Activated T-cell treated with anti-CD3 and anti-CD28 coated beads, Interleukin-2, amount 50 U/mL, for 24 hours (primary cell): ENCODE measurements around the gene RASSF3.
A peak's percentile ranks its signal among the peaks of the same experiment; 100 is the strongest.

Experiments used
- DNase-seq: peaks from one replicate; pipeline ENCODE4 v3.0.0-alpha.2; 2020
- H3K27ac Mint-ChIP-seq: 2 replicates; pipeline ENCODE4 v1.8.0; 2020; ENCODE audit warnings: mild to moderate bottlenecking, mixed read lengths
- H3K27me3 Mint-ChIP-seq: 2 replicates; pipeline ENCODE4 v1.8.0; 2020; ENCODE audit warnings: mixed read lengths
- H3K36me3 Mint-ChIP-seq: 2 replicates; pipeline ENCODE4 v1.8.0; 2020; ENCODE audit warnings: low read depth, mixed read lengths
- H3K4me1 Mint-ChIP-seq: 2 replicates; pipeline ENCODE4 v1.8.0; 2020; ENCODE audit warnings: low read depth, mixed read lengths
- H3K4me3 Mint-ChIP-seq: 2 replicates; pipeline ENCODE4 v1.8.0; 2020; ENCODE audit warnings: mild to moderate bottlenecking, moderate library complexity, mixed read lengths
- H3K9me3 Mint-ChIP-seq: 2 replicates; pipeline ENCODE4 v1.8.0; 2020; ENCODE audit warnings: mixed read lengths

Gene RASSF3

GRCh38 chr12:64716839-64717455 is 106.7 kb downstream of the RASSF3 start:
- Mint-ChIP-seq H3K27me3 (no peaks in the 10 kb centered on the region), H3K9me3 (no peaks in the 10 kb centered on the region), H3K36me3 (peaks cover 91% of the 10 kb centered on the region), H3K4me1 (peaks cover 31% of the 10 kb centered on the region), H3K4me3 (no peak overlapping the region), H3K27ac (peak overlapping the region; percentile 13)
- no peak for DNase-seq

GRCh38 chr12:64718649-64719048 is 108.4 kb downstream of the RASSF3 start:
- peaks cover 87% of the 10 kb centered on the region for H3K36me3 Mint-ChIP-seq
- H3K27ac Mint-ChIP-seq: no peak overlapping the region

GRCh38 chr12:64720884-64721283 is 110.6 kb downstream of the RASSF3 start:
- Mint-ChIP-seq H3K27ac (no peak overlapping the region), H3K9me3 (no peaks in the 10 kb centered on the region), H3K4me3 (no peak overlapping the region), H3K4me1 (peaks cover 15% of the 10 kb centered on the region), H3K36me3 (peaks cover 73% of the 10 kb centered on the region), H3K27me3 (no peaks in the 10 kb centered on the region)
- no peak for DNase-seq

More at GRCh38 chr12:64718649-64719048, 108.4 kb downstream of the RASSF3 start:
- Mint-ChIP-seq H3K27me3 (no peaks in the 10 kb centered on the region), H3K9me3 (no peaks in the 10 kb centered on the region), H3K4me3 (no peak overlapping the region), H3K4me1 (peaks cover 27% of the 10 kb centered on the region)
- no peak for DNase-seq

GRCh38 chr12:64722835-64723234 is 112.5 kb downstream of the RASSF3 start:
- no peak overlapping the region for H3K27ac Mint-ChIP-seq
- DNase-seq: no peak
- H3K4me3 Mint-ChIP-seq: no peak overlapping the region
- no peaks in the 10 kb centered on the region for H3K27me3 Mint-ChIP-seq
- peaks cover 67% of the 10 kb centered on the region for H3K36me3 Mint-ChIP-seq
- peaks cover 8% of the 10 kb centered on the region for H3K4me1 Mint-ChIP-seq
- H3K9me3 Mint-ChIP-seq: no peaks in the 10 kb centered on the region

GRCh38 chr12:64723630-64724029 is 113.3 kb downstream of the RASSF3 start:
- no peak for DNase-seq
- H3K9me3 Mint-ChIP-seq: no peaks in the 10 kb centered on the region
- peak overlapping the region; percentile 3 for H3K27ac Mint-ChIP-seq
- H3K27me3 Mint-ChIP-seq: no peaks in the 10 kb centered on the region
- H3K4me3 Mint-ChIP-seq: no peak overlapping the region
- peaks cover 67% of the 10 kb centered on the region for H3K36me3 Mint-ChIP-seq
- H3K4me1 Mint-ChIP-seq: peaks cover 8% of the 10 kb centered on the region

- Mint-ChIP-seq H3K27ac (no peak overlapping the region), H3K4me3 (no peak overlapping the region), H3K4me1 (peaks cover 8% of the 10 kb centered on the region), H3K9me3 (no peaks in the 10 kb centered on the region), H3K27me3 (no peaks in the 10 kb centered on the region), H3K36me3 (peaks cover 68% of the 10 kb centered on the region)
- DNase-seq: no peak
These were observed 114.0 kb downstream of the RASSF3 start for GRCh38 chr12:64724201-64724745.

- Mint-ChIP-seq H3K9me3 (no peaks in the 10 kb centered on the region), H3K4me3 (no peak overlapping the region), H3K27ac (peak overlapping the region; percentile 73), H3K4me1 (peaks cover 15% of the 10 kb centered on the region), H3K36me3 (peaks cover 57% of the 10 kb centered on the region), H3K27me3 (no peaks in the 10 kb centered on the region)
- DNase-seq: no peak
These were observed 119.8 kb downstream of the RASSF3 start for GRCh38 chr12:64729909-64730587.

GRCh38 chr12:64730588-64730969 is 120.3 kb downstream of the RASSF3 start:
- no peak overlapping the region for H3K4me3 Mint-ChIP-seq
- H3K4me1 Mint-ChIP-seq: peaks cover 15% of the 10 kb centered on the region
- peak overlapping the region; percentile 73 for H3K27ac Mint-ChIP-seq
- no peaks in the 10 kb centered on the region for H3K9me3 Mint-ChIP-seq
- no peak for DNase-seq
- H3K27me3 Mint-ChIP-seq: no peaks in the 10 kb centered on the region
- peaks cover 58% of the 10 kb centered on the region for H3K36me3 Mint-ChIP-seq

GRCh38 chr12:64731683-64732082 is 121.4 kb downstream of the RASSF3 start:
- no peaks in the 10 kb centered on the region for H3K9me3 Mint-ChIP-seq
- H3K27ac Mint-ChIP-seq: no peak overlapping the region
- H3K36me3 Mint-ChIP-seq: peaks cover 67% of the 10 kb centered on the region
- H3K4me1 Mint-ChIP-seq: peaks cover 15% of the 10 kb centered on the region
- no peaks in the 10 kb centered on the region for H3K27me3 Mint-ChIP-seq
- DNase-seq: no peak
- no peak overlapping the region for H3K4me3 Mint-ChIP-seq

- Mint-ChIP-seq H3K36me3 (peaks cover 72% of the 10 kb centered on the region), H3K27me3 (no peaks in the 10 kb centered on the region), H3K4me1 (peaks cover 27% of the 10 kb centered on the region), H3K4me3 (no peak overlapping the region), H3K9me3 (no peaks in the 10 kb centered on the region), H3K27ac (no peak overlapping the region)
- no peak for DNase-seq
These were observed 123.6 kb downstream of the RASSF3 start for GRCh38 chr12:64733857-64734256.

- Mint-ChIP-seq H3K9me3 (no peaks in the 10 kb centered on the region), H3K4me3 (no peak overlapping the region), H3K36me3 (peaks cover 83% of the 10 kb centered on the region), H3K27me3 (no peaks in the 10 kb centered on the region), H3K27ac (no peak overlapping the region), H3K4me1 (peaks cover 23% of the 10 kb centered on the region)
- no peak for DNase-seq
These were observed 125.1 kb downstream of the RASSF3 start for GRCh38 chr12:64735442-64735841.

- H3K27ac Mint-ChIP-seq: no peak overlapping the region
- H3K27me3 Mint-ChIP-seq: no peaks in the 10 kb centered on the region
- H3K36me3 Mint-ChIP-seq: peaks cover 84% of the 10 kb centered on the region
- H3K9me3 Mint-ChIP-seq: no peaks in the 10 kb centered on the region
- DNase-seq: no peak
- H3K4me3 Mint-ChIP-seq: no peak overlapping the region
- peaks cover 14% of the 10 kb centered on the region for H3K4me1 Mint-ChIP-seq
These were observed 126.5 kb downstream of the RASSF3 start for GRCh38 chr12:64736771-64737170.

GRCh38 chr12:64737539-64737938 is 127.2 kb downstream of the RASSF3 start:
- H3K4me3 Mint-ChIP-seq: no peak overlapping the region
- H3K36me3 Mint-ChIP-seq: peaks cover 90% of the 10 kb centered on the region
- H3K9me3 Mint-ChIP-seq: no peaks in the 10 kb centered on the region
- H3K4me1 Mint-ChIP-seq: peaks cover 18% of the 10 kb centered on the region
- no peak for DNase-seq
- no peaks in the 10 kb centered on the region for H3K27me3 Mint-ChIP-seq
- H3K27ac Mint-ChIP-seq: peak overlapping the region; percentile 79

- H3K27me3 Mint-ChIP-seq: no peaks in the 10 kb centered on the region
- H3K4me1 Mint-ChIP-seq: peaks cover 21% of the 10 kb centered on the region
- peaks cover 96% of the 10 kb centered on the region for H3K36me3 Mint-ChIP-seq
These were observed 129.5 kb downstream of the RASSF3 start for GRCh38 chr12:64739778-64740177.

GRCh38 chr12:64740646-64741045 is 130.4 kb downstream of the RASSF3 start:
- Mint-ChIP-seq H3K9me3 (no peaks in the 10 kb centered on the region), H3K4me1 (peaks cover 23% of the 10 kb centered on the region), H3K27me3 (no peaks in the 10 kb centered on the region), H3K27ac (no peak overlapping the region), H3K36me3 (peaks cover 95% of the 10 kb centered on the region), H3K4me3 (no peak overlapping the region)
- DNase-seq: no peak

More at GRCh38 chr12:64739778-64740177, 129.5 kb downstream of the RASSF3 start:
- Mint-ChIP-seq H3K9me3 (no peaks in the 10 kb centered on the region), H3K27ac (no peak overlapping the region), H3K4me3 (no peak overlapping the region)
- DNase-seq: no peak
